K562 (cell line): ENCODE measurements around the gene NME4. TPM values are rescaled to one million over a fixed set of nuclear protein-coding genes. Genes with fewer than 3 reads are reported as not detected.

Experiments
- ATAC-seq: fragments of 200-7000 bp; cut with Tn5 transposase; 3 replicates; pipeline ENCODE4 v1.9.1; 2020; ENCODE audit warnings: moderate library complexity
- BruUV-seq: library from RNA; stranded (reverse); fragments of 400-500 nt; replicated peaks from 2 replicates; lab custom pipeline; 2021; lab: Mats Ljungman, UMichigan
- CTCF ChIA-PET: fragments of 300-600 bp; formaldehyde crosslinking; extraction: SDS; loops from one replicate; lab custom pipeline; 2021; ENCODE audit warnings: low intra/inter-chr PET ratio; lab: Yijun Ruan, JAX
- POLR2A ChIA-PET: fragments of 300-600, 350-650 bp; sonication (Branson Sonifier 250); formaldehyde crosslinking; extraction: SDS; loops from one replicate; lab custom pipeline; 2021; ENCODE audit warnings: antibody characterized with exemption, inconsistent platforms; lab: Yijun Ruan, JAX
- DNase-seq, 4 experiments: peaks; one replicate each; pipeline versions ENCODE4 v3.0.0 to v3.0.0-alpha.2; 2011 to 2018; ENCODE audit warnings: low spot score in 3 of 4, mixed read lengths in 3 of 4; ENCODE audit errors: extremely low read depth in 1 of 4
- FAIRE-seq: peaks from 2 replicates; lab custom pipeline; 2011; peaks lifted over from hg19 to GRCh38; lab: Jason Lieb, UNC
- H2AFZ ChIP-seq: 2 replicates; pipeline ENCODE4 v1.6.0; 2011; ENCODE audit warnings: low read depth, low read length, control low read depth, inconsistent platforms
- H3K27ac ChIP-seq: fragments of 200-600 bp; 3 replicates; pipeline ENCODE4 v1.8.0; 2011; ENCODE audit warnings: low read depth, mild to moderate bottlenecking, control low read depth, inconsistent platforms, low read length, moderate library complexity, mixed read lengths; ENCODE audit errors: extremely low read depth
- H3K27me3 ChIP-seq, 2 experiments: fragments of 300-600 bp in 1 of 2; 2 replicates in 1 of 2; 3 replicates in 1 of 2; pipeline versions ENCODE4 v1.6.0 to v1.8.0; 2011; ENCODE audit warnings: inconsistent platforms in 2 of 2, low read length in 2 of 2, mild to moderate bottlenecking in 1 of 2, mixed read lengths in 1 of 2, moderate library complexity in 1 of 2; ENCODE audit not compliant: control insufficient read depth in 2 of 2, insufficient read depth in 2 of 2
- H3K36me3 ChIP-seq: fragments of 300-600 bp; 3 replicates; pipeline ENCODE4 v1.8.0; 2011; ENCODE audit warnings: mild to moderate bottlenecking, low read length, inconsistent platforms; ENCODE audit not compliant: control insufficient read depth, insufficient read depth
- H3K4me1 ChIP-seq, 2 experiments: fragments of 200-600 bp in 1 of 2; replicated peaks in 1 of 2; 2 replicates in 1 of 2; 3 replicates in 1 of 2; pipeline versions ENCODE4 v1.5.1 to v1.8.0; 2011; ENCODE audit warnings: inconsistent platforms in 2 of 2, low read length in 2 of 2, mild to moderate bottlenecking in 1 of 2, mixed read lengths in 1 of 2, moderate library complexity in 1 of 2; ENCODE audit not compliant: control insufficient read depth in 2 of 2, insufficient read depth in 2 of 2
- H3K4me2 ChIP-seq: 2 replicates; pipeline ENCODE4 v1.6.1; 2011; ENCODE audit warnings: low read length, control low read depth, inconsistent platforms, mixed read lengths; ENCODE audit not compliant: insufficient read depth
- H3K4me3 ChIP-seq: fragments of 200-600 bp; sonication (generic), shearing (Covaris generic); 2 replicates; pipeline ENCODE4 v1.5.1; 2016; ENCODE audit warnings: control low read depth, inconsistent platforms
- H3K79me2 ChIP-seq: fragments of 200-600 bp; 3 replicates; pipeline ENCODE4 v1.8.0; 2011; ENCODE audit warnings: low read length, inconsistent platforms; ENCODE audit not compliant: control insufficient read depth, insufficient read depth
- H3K9ac ChIP-seq, 2 experiments: 2 replicates each; pipeline versions ENCODE4 v1.6.0 to v1.6.1; 2011; ENCODE audit warnings: low read depth in 2 of 2, low read length in 2 of 2, control low read depth in 1 of 2, inconsistent platforms in 1 of 2, mild to moderate bottlenecking in 1 of 2, mixed read lengths in 1 of 2; ENCODE audit not compliant: insufficient read depth in 1 of 2
- H3K9me1 ChIP-seq: one replicate; pipeline ENCODE4 v1.6.0; 2011; ENCODE audit warnings: inconsistent platforms, mild to moderate bottlenecking, low read length, moderate library complexity; ENCODE audit not compliant: control insufficient read depth, insufficient read depth
- H3K9me3 ChIP-seq: replicated peaks from 2 replicates; pipeline ENCODE4 v1.5.1; 2011; ENCODE audit warnings: low read depth, low read length, inconsistent platforms; ENCODE audit not compliant: control insufficient read depth, insufficient read depth
- H4K20me1 ChIP-seq: replicated peaks from 2 replicates; pipeline ENCODE4 v1.6.1; 2011; ENCODE audit warnings: low read length, inconsistent platforms, mixed read lengths; ENCODE audit not compliant: control insufficient read depth, insufficient read depth
- CHD2 ChIP-seq: IDR thresholded peaks from 2 replicates; pipeline ENCODE4 v1.6.1; 2011; ENCODE audit warnings: low read depth, low read length
- FIP1L1 ChIP-seq: fragments of 200-400 bp; formaldehyde crosslinking; IDR thresholded peaks from 2 replicates; pipeline ENCODE4 v1.6.1; 2018; ENCODE audit warnings: mild to moderate bottlenecking, low read depth, low read length; ENCODE audit not compliant: poor library complexity, severe bottlenecking
- PCBP1 ChIP-seq: fragments of 200-400 bp; formaldehyde crosslinking; IDR thresholded peaks from 2 replicates; pipeline ENCODE4 v1.6.1; 2018; ENCODE audit warnings: mild to moderate bottlenecking, low read depth, low read length; ENCODE audit not compliant: poor library complexity, severe bottlenecking
- SMARCA4 ChIP-seq: fragments of 450-650 bp; IDR thresholded peaks from 2 replicates; pipeline ENCODE4 v1.6.1; 2016
- YBX1 ChIP-seq: fragments of 450-650 bp; IDR thresholded peaks from 2 replicates; pipeline ENCODE4 v1.7.1; 2016; ENCODE audit warnings: mild to moderate bottlenecking
- ZNF311 ChIP-seq: fragments of 250-450 bp; sonication (Bioruptor Pico); IDR thresholded peaks from 2 replicates; pipeline ENCODE4 v1.4.0; 2020; ENCODE audit warnings: mild to moderate bottlenecking, moderate library complexity
- WGBS: fragments of 100-300 bp; shearing (Covaris generic); methylation state at CpG from one replicate; pipeline ENCODE4 v1.1.6; 2016; ENCODE audit warnings: low coverage, mixed read lengths; ENCODE audit not compliant: insufficient coverage; ENCODE audit errors: missing lambda C conversion rate; 5-methylcytosine and 5-hydroxymethylcytosine counted together
- in situ Hi-C: fragments of 300-500 bp; cut with MboI; formaldehyde crosslinking; loops from 4 replicates; pipeline ENCODE4 v1.15.0; 2018; ENCODE audit warnings: inconsistent platforms, mixed read lengths
- intact Hi-C: fragments of 100-400 bp; cut with micrococcal nuclease; formaldehyde crosslinking; loops from 2 replicates; pipeline ENCODE4 v1.14.2; 2022
- polyA plus RNA-seq, 8 experiments: library from polyadenylated mRNA; depleted of rRNA in 4 of 8; stranded (reverse) in 5 of 8; unstranded in 3 of 8; fragments of >200 nt; fragmentation: Nextera tagmentation in 2 of 8; fragmentation: Illumina TruSeq in 1 of 8; extraction: Ambion mirVana in 2 of 8; extraction: Trizol in 1 of 8; gene quantifications; 2 replicates each; pipeline versions ENCODE4 v1.2.1 to v1.2.3, GENCODE V29; 2011 to 2014; ENCODE audit warnings: inconsistent platforms in 1 of 8, missing spikeins in 1 of 8
- total RNA-seq, 7 experiments: library from RNA; depleted of rRNA in 6 of 7; stranded (reverse); fragments of >200 nt in 6 of 7; fragmentation: Illumina TruSeq in 2 of 7; extraction: Trizol in 2 of 7; gene quantifications; 2 replicates each; pipeline versions ENCODE4 v1.2.1 to v1.2.3, GENCODE V29; 2011 to 2021; ENCODE audit warnings: low replicate concordance in 1 of 7

NME4 gene
- total and polyA plus RNA-seq, 9 of the 15 experiments (the other 6 are each of a cell fraction or from before 2014, with no cell fraction given), result 15.4 to 264 (median 139) TPM

DNA sequence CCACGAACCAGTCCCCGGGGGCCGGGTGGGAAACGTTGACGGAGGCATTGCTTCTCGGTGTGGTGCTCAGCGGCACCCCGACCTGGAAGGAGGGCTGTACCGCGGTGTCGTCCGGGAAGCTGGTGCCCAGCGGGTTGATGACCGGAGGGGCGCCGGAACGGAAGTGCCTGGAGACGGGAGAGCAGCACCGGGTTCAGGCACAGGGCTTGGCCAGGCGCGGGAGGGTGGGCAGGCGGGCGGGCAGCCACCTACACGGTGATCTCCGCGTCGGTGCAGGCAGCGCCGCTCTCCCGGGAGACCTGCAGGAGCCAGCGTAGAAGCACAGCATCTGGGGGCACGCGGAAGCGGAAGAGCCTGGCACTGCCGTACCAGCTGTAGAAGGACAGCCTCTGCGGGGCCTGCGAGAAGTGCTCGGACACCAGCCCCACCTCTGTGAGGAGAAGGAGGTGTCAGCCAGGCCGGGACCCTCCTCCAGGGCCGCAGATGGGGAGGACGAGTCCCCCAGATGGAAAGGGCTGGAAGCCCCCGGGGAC is 19.5 kb upstream of the NME4 start:
- H3K27ac ChIP-seq, result no peak overlapping the region
- H3K36me3 ChIP-seq, result peaks cover 49% of the 10 kb centered on the region; the same call in 2 of the 3 replicates
- H3K4me3 ChIP-seq, result no peak overlapping the region
- BruUV-seq, result no TSS peak
- H3K4me1 ChIP-seq, result peaks cover 0 to 55% of the 10 kb centered on the region in 2 experiments; a peak in 3 of 5 replicates
- H2AFZ ChIP-seq, result no peak overlapping the region
- in situ Hi-C loops (no loop called here), intact Hi-C loops (no loop called here)
- no peak for TF ChIP-seq YBX1
- TF ChIP-seq ZNF311 (CRISPR knock-in tag), result no peak
- peak; percentile 20 for TF ChIP-seq PCBP1
- peak; percentile 29 for TF ChIP-seq FIP1L1
- TF ChIP-seq SMARCA4, result no peak
- TF ChIP-seq CHD2, result no peak
- no peaks in the 10 kb centered on the region for H3K9me1 ChIP-seq
- FAIRE-seq, result no peak
- H3K27me3 ChIP-seq, result no peaks in the 10 kb centered on the region
- no peak for DNase-seq
- H3K9me3 ChIP-seq, result no peaks in the 10 kb centered on the region
- ATAC-seq, result no peak
- no peaks in the 10 kb centered on the region for H4K20me1 ChIP-seq
- H3K79me2 ChIP-seq, result peaks cover 33% of the 10 kb centered on the region
- H3K4me2 ChIP-seq, result no peak overlapping the region
- POLR2A ChIA-PET, result no interaction called here
- no peak overlapping the region; a peak in 1 of 4 replicates for H3K9ac ChIP-seq
- WGBS, result 86% methylated on average over 19 of the region's 42 CpGs
- CTCF ChIA-PET, result no interaction called here
